ENCODE data around the gene WEE1.
"Not testable (repeated sequence)": the region's sequence is repeated elsewhere in the genome, so short reads cannot be mapped to it uniquely, and the experiment has no call there.

WEE1 gene

DNA sequence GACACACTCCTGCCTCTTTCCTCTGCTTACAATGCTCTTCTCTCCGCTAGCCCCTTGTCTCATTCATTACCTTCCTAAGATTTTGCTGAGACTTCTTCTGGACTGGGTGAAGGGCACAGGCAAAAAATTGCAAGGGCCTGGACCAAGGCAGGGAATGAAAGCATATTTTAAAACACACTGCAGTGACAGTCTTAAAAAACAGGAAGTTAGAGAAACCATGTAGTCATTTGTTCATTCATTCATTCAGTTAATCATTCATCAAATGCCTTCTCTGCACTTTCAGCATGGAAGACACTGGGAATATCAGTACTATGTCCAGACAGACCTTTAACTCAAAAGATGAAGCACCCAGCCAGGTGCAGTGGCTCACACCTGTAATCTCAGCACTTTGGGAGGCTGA is 45.5 kb downstream of the WEE1 start:
- Histone ChIP-seq H3K9ac (ENCODE audit: low read length) (peak overlapping the region; percentile 60; the same call in 1 of the 2 replicates), H3K4me2 (ENCODE audit: low read depth, low read length, poor library complexity, severe bottlenecking) (peak overlapping the region; percentile 58), H3K79me2 (ENCODE audit: insufficient read depth, low read length) (peaks cover 10% of the 10 kb centered on the region; the same call in 1 of the 2 replicates), H3K27me3 (ENCODE audit: low read length) (no peaks in the 10 kb centered on the region), H4K20me1 (ENCODE audit: low read depth, low read length) (no peaks in the 10 kb centered on the region), H3F3A (ENCODE audit: insufficient read depth) (peaks cover 59% of the 10 kb centered on the region), H3K27ac (ENCODE audit: low read depth, low read length) (peak overlapping the region; percentile 98), H3K9me2 (replicated peaks; ENCODE audit: insufficient read depth, low read length) (no peaks in the 10 kb centered on the region), H3K4me3 (ENCODE audit: insufficient read depth, low read length, poor library complexity, severe bottlenecking) (no peak overlapping the region), H3K9me3 (ENCODE audit: insufficient read depth, low read length) (no peaks in the 10 kb centered on the region), H3K36me3 (ENCODE audit: low read length) (no peaks in the 10 kb centered on the region), H2AFZ (ENCODE audit: low read depth, low read length, severe bottlenecking) (no peak overlapping the region)
- no peak for TF ChIP-seq EZH2phosphoT487 (conservative IDR thresholded peaks at IDR 0.05; ENCODE audit: low read length)
- no peak for TF ChIP-seq CTCF (IDR thresholded peaks at IDR 0.05; ENCODE audit: insufficient read depth, low read length, poor library complexity, severe bottlenecking)

DNA sequence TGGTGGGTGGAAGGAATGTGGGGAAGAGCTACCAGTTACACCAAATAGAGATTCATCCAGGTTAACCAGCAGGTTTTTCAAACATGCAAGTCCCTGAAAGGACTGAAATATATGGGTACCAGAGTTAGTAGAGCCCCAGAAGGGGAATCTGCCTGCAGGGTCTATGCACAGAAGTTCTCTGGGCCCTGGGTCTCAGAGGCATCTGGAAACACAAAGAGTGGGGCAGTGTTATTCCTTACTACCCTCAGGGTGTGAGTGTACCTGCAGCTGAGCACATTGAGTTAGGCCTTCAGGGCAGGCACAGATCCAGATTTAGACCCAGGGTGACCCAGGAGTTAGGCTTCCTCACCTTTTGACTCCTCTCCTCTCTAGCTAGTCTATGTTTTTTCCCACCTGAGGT is 46.5 kb downstream of the WEE1 start:
- Histone ChIP-seq H3K9me2 (replicated peaks; ENCODE audit: insufficient read depth, low read length) (no peaks in the 10 kb centered on the region), H3K27ac (ENCODE audit: low read depth, low read length) (peak overlapping the region; percentile 98), H3K9me3 (ENCODE audit: insufficient read depth, low read length) (no peaks in the 10 kb centered on the region), H2AFZ (ENCODE audit: low read depth, low read length, severe bottlenecking) (no peak overlapping the region), H3F3A (ENCODE audit: insufficient read depth) (peaks cover 60% of the 10 kb centered on the region), H3K4me3 (ENCODE audit: insufficient read depth, low read length, poor library complexity, severe bottlenecking) (peak overlapping the region; percentile 23), H3K79me2 (ENCODE audit: insufficient read depth, low read length) (peaks cover 10% of the 10 kb centered on the region; the same call in 1 of the 2 replicates), H3K9ac (ENCODE audit: low read length) (peak overlapping the region; percentile 60), H3K27me3 (ENCODE audit: low read length) (no peaks in the 10 kb centered on the region), H3K4me2 (ENCODE audit: low read depth, low read length, poor library complexity, severe bottlenecking) (peak overlapping the region; percentile 58), H3K36me3 (ENCODE audit: low read length) (no peaks in the 10 kb centered on the region), H4K20me1 (ENCODE audit: low read depth, low read length) (no peaks in the 10 kb centered on the region)
- TF ChIP-seq EZH2phosphoT487 (conservative IDR thresholded peaks at IDR 0.05; ENCODE audit: low read length) (no peak), CTCF (IDR thresholded peaks at IDR 0.05; ENCODE audit: insufficient read depth, low read length, poor library complexity, severe bottlenecking) (no peak)

DNA sequence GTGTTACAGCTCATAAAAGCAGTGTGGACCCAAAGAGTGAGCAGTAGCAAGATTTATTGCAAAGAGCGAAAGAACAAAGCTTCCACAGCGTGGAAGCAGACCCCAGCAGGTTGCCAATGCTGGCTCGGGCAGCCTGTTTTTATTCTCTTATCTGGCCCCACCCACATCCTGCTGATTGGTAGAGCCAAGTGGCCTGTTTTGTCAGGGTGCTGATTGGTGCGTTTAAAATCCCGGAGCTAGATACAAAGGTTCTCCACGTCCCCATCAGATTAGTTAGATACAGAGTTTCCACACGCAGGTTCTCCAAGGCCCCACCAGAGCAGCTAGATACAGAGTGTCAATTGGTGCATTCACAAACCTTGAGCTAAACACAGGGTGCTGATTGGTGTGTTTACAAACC is 48.9 kb downstream of the WEE1 start:
- not testable (repeated sequence) for H3K27ac ChIP-seq (ENCODE audit: low read depth, low read length); H3K9ac ChIP-seq (ENCODE audit: low read length); H4K20me1 ChIP-seq (ENCODE audit: low read depth, low read length); H3K79me2 ChIP-seq (ENCODE audit: insufficient read depth, low read length); H3K36me3 ChIP-seq (ENCODE audit: low read length); H3K9me3 ChIP-seq (ENCODE audit: insufficient read depth, low read length); H3K4me3 ChIP-seq (ENCODE audit: insufficient read depth, low read length, poor library complexity, severe bottlenecking); H2AFZ ChIP-seq (ENCODE audit: low read depth, low read length, severe bottlenecking); H3K9me2 ChIP-seq (replicated peaks; ENCODE audit: insufficient read depth, low read length); H3K4me2 ChIP-seq (ENCODE audit: low read depth, low read length, poor library complexity, severe bottlenecking); H3K27me3 ChIP-seq (ENCODE audit: low read length)
- H3F3A ChIP-seq (ENCODE audit: insufficient read depth): peaks cover 39% of the 10 kb centered on the region

GRCh38 chr11:9623053-9623452 is 49.6 kb downstream of the WEE1 start:
- not testable (repeated sequence) for H3K79me2 ChIP-seq (ENCODE audit: insufficient read depth, low read length); H3K9ac ChIP-seq (ENCODE audit: low read length); H2AFZ ChIP-seq (ENCODE audit: low read depth, low read length, severe bottlenecking); H3K36me3 ChIP-seq (ENCODE audit: low read length); H3K27me3 ChIP-seq (ENCODE audit: low read length); H3K9me2 ChIP-seq (replicated peaks; ENCODE audit: insufficient read depth, low read length); H4K20me1 ChIP-seq (ENCODE audit: low read depth, low read length); H3K4me2 ChIP-seq (ENCODE audit: low read depth, low read length, poor library complexity, severe bottlenecking); H3K9me3 ChIP-seq (ENCODE audit: insufficient read depth, low read length); H3K4me3 ChIP-seq (ENCODE audit: insufficient read depth, low read length, poor library complexity, severe bottlenecking); H3K27ac ChIP-seq (ENCODE audit: low read depth, low read length)
- H3F3A ChIP-seq (ENCODE audit: insufficient read depth): peaks cover 33% of the 10 kb centered on the region

Data from SU-DHL-6 (cell line).